C4-2B (cell line): ENCODE data around the gene FRAS1.

Source experiments
- H3K27ac ChIP-seq: fragments of 450-650 bp; 2 replicates; pipeline ENCODE4 v1.5.1; 2017
- ZFX ChIP-seq: fragments of 450-650 bp; IDR thresholded peaks from 2 replicates; pipeline ENCODE4 v1.6.1; 2017
- TF ChIP-seq, protein P1 (sequence below): fragments of 450-650 bp; conservative IDR thresholded peaks from 2 replicates; pipeline ENCODE4 v1.5.1; 2017; ENCODE audit warnings: mild to moderate bottlenecking

The FRAS1 gene

GRCh38 chr4:78353921-78354320 is 296.8 kb downstream of the FRAS1 start:
- no peak overlapping the region for H3K27ac ChIP-seq
- TF ChIP-seq, protein P1, sequence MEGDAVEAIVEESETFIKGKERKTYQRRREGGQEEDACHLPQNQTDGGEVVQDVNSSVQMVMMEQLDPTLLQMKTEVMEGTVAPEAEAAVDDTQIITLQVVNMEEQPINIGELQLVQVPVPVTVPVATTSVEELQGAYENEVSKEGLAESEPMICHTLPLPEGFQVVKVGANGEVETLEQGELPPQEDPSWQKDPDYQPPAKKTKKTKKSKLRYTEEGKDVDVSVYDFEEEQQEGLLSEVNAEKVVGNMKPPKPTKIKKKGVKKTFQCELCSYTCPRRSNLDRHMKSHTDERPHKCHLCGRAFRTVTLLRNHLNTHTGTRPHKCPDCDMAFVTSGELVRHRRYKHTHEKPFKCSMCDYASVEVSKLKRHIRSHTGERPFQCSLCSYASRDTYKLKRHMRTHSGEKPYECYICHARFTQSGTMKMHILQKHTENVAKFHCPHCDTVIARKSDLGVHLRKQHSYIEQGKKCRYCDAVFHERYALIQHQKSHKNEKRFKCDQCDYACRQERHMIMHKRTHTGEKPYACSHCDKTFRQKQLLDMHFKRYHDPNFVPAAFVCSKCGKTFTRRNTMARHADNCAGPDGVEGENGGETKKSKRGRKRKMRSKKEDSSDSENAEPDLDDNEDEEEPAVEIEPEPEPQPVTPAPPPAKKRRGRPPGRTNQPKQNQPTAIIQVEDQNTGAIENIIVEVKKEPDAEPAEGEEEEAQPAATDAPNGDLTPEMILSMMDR, result no peak
- TF ChIP-seq ZFX, result no peak

GRCh38 chr4:78354782-78355181 is 297.7 kb downstream of the FRAS1 start:
- H3K27ac ChIP-seq, result no peak overlapping the region
- TF ChIP-seq, protein P1, result no peak
- no peak for TF ChIP-seq ZFX

DNA sequence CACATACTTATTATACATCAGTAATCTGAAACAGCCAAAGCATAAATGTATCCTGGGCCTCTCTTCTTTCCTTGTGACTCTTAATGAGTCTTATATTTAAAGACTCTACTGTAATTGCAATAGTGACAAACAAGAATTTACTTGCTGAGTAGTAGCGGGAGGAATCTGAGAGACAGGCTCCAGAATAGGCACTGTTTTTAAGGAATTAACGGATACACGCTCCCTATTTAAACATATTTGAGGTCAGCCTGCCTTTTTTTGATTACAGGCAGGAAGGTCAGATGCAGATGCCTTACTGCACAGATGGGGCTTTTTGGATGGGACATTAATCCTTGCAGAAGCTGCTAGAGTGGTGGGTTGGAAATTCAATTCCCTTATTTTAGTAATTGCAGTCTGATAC is 298.2 kb downstream of the FRAS1 start:
- TF ChIP-seq, protein P1, result no peak
- TF ChIP-seq ZFX, result no peak
- H3K27ac ChIP-seq, result no peak overlapping the region

DNA sequence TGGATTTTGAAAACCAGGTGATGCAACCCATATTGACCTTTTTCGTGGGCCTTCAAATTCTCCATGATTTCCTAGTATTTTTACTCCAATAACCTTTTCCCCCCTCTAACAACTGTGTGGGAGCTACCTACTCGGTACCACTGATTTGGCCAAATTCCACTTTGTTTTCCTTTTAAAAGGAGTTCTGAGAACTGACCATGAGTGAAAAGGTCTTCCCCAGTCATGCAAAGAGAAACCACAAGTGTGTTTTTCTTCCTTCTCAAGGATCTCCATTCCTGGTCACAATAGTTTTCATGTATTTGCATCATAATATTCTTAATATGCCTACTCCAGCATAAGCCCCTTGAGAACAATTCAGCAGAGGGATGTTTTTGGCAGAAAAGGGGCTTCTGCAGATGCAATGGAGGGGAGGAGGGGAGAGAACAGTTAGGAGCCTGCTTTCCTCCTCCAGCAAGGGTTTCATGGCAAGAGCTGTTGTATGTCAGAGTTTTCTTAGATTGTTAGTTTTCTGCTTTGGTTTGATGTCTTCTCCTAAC is 299.2 kb downstream of the FRAS1 start:
- TF ChIP-seq ZFX, result no peak
- TF ChIP-seq, protein P1, result no peak

DNA sequence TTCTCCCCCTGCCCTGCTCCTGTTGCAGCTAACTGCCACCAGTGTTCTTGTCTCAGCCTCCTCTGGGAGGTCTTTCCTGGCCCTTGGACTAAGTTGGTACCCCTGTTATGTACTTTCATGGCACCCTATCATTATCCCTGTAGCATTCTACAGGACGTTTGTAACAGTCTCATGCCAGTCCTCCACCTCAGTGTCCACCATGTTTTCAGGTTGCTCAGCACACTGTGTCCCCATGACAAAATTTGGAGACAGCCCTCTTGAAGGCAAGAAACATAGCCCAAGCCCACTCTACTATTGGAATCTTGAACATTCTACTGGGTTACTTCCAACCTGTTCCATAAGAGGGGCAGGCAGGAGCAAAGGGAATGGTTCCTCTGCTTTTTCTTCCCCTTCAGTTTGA is 300.0 kb downstream of the FRAS1 start:
- no peak overlapping the region for H3K27ac ChIP-seq
- no peak for TF ChIP-seq ZFX
- TF ChIP-seq, protein P1, result no peak

More for the DNA sequence above, 299.2 kb downstream of the FRAS1 start:
- no peak overlapping the region for H3K27ac ChIP-seq

DNA sequence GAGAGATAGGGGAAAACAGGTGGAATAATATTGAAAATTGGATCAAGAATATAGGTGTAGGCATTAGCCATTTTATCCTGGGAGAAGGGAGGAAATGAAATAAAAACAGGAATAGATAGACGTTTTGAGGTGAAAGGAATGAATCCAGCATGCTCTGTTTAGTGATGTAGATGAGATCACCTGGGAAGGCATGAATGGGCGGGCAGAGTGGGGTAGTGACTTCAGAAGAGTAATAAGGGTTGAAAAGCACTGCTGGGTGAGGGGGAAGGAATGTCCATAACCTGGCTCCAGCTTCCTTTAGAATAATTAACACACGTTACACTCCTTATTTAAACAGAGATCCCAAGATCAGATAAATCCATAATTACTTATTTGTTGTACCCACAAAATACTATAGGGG is 303.3 kb downstream of the FRAS1 start:
- no peak overlapping the region for H3K27ac ChIP-seq
- TF ChIP-seq ZFX, result no peak
- TF ChIP-seq, protein P1, result no peak

GRCh38 chr4:78361621-78362120 is 304.5 kb downstream of the FRAS1 start:
- TF ChIP-seq, protein P1, result no peak
- H3K27ac ChIP-seq, result no peak overlapping the region
